NAMALWA (cell line): ENCODE data around the gene UBA7.

ENCODE experiments used
- DNase-seq: peaks from one replicate; pipeline ENCODE4 v3.0.0-alpha.2; 2015; ENCODE audit warnings: low spot score

The UBA7 gene

GRCh38 chr3:49804141-49805041 is 9.4 kb downstream of the UBA7 start:
- peak; percentile 47 for DNase-seq

- DNase-seq, result peak; percentile 63
These were observed 10.2 kb downstream of the UBA7 start for GRCh38 chr3:49803465-49804140.

GRCh38 chr3:49802719-49803464 is 10.9 kb downstream of the UBA7 start, which contains the start of gene INKA1:
TSS of gene INKA1 (plus strand) at chr3:49803261. CDS start at chr3:49803393, 132 bp downstream.
- DNase-seq, result peak; percentile 81

GRCh38 chr3:49801160-49801559 is 12.6 kb downstream of the UBA7 start:
- no peak for DNase-seq

- DNase-seq, result no peak
These were observed 14.0 kb downstream of the UBA7 start, which contains the start of gene CDHR4 for GRCh38 chr3:49799761-49800160. TSS of gene CDHR4 (minus strand) at chr3:49799873. CDS start at chr3:49799812, 61 bp downstream.

DNA sequence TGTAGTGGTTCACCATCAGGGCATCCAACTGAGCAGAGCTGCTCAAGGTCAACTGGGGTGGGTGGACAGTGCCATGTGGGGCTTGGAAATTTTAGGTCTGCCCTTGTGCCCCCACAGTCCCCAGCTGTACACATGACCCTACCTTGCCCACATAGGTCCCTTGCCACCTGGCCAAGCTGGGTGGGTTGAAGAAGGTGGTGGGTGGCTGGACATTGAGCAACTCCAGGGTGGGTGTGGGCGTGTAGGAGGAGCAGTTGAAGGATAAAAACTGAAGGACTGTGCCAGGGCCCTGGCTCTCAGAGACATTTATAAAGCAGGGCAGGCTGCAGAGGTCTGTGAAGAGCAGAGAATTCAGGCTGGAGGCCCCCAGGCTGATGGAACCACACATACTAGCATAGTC is 14.6 kb downstream of the UBA7 start:
- DNase-seq, result no peak

GRCh38 chr3:49794926-49795905 is 18.5 kb downstream of the UBA7 start:
- DNase-seq, result no peak

- no peak for DNase-seq
These were observed 19.3 kb downstream of the UBA7 start for GRCh38 chr3:49794431-49794830.

GRCh38 chr3:49793486-49794085 is 20.2 kb downstream of the UBA7 start:
- DNase-seq, result no peak

GRCh38 chr3:49792371-49793150 is 21.2 kb downstream of the UBA7 start:
- DNase-seq, result no peak

GRCh38 chr3:49791571-49791970 is 22.2 kb downstream of the UBA7 start:
- DNase-seq, result no peak

DNA sequence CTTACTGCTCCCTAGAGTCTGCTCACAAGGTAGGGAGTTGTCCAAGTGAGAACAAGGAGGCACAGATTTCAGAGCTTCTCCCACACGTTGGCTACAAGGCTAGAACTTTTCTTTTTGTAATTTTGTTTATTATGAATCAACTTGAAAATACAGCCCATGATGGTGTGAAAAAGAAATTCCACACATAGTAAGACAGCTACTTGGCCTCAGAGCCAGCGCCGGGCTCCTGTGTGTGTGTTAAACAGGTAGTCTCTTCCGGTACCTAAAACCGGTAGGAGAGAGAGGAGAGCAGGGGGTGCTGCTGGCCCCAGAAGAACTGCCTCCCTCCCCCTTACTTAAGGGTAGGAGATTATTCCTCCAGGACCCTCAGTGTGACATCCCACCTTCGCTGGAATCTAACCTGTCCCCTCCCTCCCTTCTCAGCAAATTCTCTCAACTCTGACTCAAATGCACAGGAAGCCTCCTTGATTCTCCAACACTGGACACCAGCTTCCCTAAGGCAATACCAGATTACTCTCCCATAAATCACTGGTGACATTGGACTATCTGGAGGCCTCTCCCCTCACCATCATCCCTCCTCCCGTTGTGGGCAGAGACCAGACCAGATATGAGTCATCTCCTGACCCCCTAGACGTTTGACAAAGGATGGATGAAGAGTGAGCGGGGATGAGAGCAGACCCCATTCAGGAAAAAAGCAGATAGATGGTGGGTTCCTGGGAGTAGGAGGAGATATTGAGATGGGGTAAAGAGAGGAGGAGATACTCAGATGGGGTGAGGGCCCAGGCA is 22.9 kb downstream of the UBA7 start:
- no peak for DNase-seq

GRCh38 chr3:49788056-49788455 is 25.7 kb downstream of the UBA7 start:
- DNase-seq, result no peak

DNA sequence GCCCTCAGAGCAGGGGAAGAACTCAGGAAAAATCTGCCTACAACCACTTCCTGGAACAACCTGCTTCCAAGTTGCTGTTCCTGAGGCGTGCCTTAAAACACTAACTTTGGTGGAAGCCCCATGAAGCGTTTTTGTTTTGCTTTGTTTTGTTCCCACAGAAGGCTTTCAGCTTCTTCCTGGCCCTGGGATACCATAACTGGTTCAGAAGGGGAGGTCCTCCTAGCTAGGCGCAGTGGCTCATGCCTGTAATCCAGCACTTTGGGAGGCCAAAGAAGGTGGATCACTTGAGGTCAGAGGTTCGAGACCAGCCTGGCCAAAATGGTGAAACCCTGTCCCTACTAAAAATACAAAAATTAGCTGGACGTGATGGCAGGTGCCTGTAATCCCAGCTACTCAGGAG is 26.2 kb downstream of the UBA7 start:
- DNase-seq, result no peak

- DNase-seq, result no peak
These were observed 26.6 kb downstream of the UBA7 start for GRCh38 chr3:49787182-49787464.

DNA sequence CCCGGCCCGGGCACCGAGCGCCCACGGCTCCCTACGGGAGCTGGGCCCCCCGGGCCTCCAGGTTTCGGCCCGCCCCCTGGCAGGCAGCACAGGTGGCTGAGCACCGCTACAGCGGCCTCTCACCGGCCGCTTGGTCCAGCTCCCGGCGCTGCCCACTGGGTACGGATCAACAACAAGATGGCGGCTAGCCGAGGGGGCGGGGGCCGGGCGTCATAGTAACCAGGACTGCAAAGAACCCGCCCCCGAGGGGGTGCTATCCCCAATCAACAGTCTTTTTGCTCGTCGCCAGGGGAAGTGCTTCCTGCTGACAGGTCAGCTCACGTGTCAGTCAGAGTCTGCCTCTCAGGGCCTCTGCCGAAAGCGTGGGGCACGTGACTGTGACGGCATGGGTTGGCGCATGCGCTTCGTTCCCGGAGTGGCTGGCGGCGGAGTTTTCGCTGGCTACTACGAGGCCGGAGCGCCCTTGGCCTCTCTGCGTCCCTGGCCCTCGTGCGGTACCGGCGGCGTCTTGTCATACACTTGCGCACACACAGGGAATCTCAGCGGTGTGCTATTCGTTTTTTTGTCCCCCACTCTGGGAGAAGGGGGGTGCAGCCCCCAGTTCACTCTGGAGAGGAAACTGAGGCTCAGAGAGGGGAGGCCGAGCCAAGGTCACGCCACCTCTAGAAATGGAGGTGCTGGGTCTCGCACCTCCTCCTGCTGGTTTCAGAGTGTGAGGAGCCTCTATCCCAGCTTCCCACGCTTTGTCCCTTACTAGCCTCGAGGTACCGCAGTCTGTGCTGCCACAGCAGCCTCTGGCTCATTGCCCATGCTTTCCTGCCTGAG is 27.2 kb downstream of the UBA7 start, which contains the start of gene IP6K1:
Gene IP6K1, minus strand, starts transcription at position 186 of the 825 bp plus-strand sequence. CDS start 38,502 bp downstream, outside the sequence.
- DNase-seq, result peak; percentile 98

DNA sequence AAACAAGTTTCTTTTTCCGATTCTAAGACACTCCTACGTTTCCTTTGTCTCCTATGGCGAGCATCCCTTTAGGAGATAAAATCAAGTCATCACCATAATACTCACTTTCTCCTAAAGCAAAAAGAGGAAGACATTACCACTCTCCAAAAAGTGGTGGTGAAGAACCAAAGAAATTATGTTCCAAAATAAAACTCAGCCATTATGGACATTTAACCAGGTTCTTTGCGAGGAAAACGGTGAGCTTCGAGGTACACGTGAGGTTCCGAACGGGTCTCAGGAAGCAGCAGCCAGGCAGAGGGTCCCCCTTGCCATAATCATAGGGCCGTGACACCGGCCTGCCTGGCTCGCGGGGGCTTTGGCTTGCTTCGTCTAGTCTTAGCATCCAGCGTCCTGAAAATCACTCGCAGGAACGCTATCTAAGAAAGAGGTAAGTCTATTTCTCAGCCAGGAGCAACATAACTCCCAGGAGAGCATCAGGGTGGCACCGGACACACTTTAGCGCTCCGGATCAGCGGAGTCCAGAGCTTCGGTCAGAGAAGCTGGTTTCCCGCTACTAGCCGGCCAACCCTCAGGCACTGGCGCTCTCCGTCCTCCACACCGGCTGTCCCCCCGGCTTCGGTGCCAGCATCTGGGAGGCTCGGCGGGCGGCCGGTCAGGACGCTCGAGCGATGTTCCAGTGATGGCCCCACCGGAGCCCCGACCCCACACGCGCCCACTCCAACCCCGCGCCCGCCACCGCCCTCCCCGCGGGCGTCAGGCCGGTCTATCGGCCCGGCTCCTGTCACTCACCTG is 28.0 kb downstream of the UBA7 start:
- DNase-seq, result peak; percentile 35
